GM23338 (cell line): ENCODE data around the gene SNF8. TPM values are rescaled to one million over a fixed set of nuclear protein-coding genes. Genes with fewer than 3 reads are reported as not detected.

Experiments
- ATAC-seq: fragments of 200-7000 bp; cut with Tn5 transposase; 3 replicates; pipeline ENCODE4 v1.9.1; 2020
- DNase-seq: peaks from one replicate; pipeline ENCODE4 v3.0.0-alpha.2; 2015; ENCODE audit warnings: low spot score
- H2AFZ ChIP-seq: fragments of 200-600 bp; sonication (generic); 2 replicates; pipeline ENCODE4 v1.8.0; 2016; ENCODE audit warnings: antibody characterized with exemption, mild to moderate bottlenecking, moderate library complexity
- H3F3A ChIP-seq: fragments of 200-600 bp; sonication (generic); replicated peaks from 2 replicates; pipeline ENCODE4 v1.8.0; 2017; ENCODE audit warnings: antibody characterized with exemption, mixed run types, low read depth
- H3K27ac ChIP-seq: fragments of 200-600 bp; sonication (generic); 2 replicates; pipeline ENCODE4 v1.6.1; 2016; ENCODE audit warnings: low read depth
- H3K27me3 ChIP-seq: fragments of 200-600 bp; sonication (generic); 2 replicates; pipeline ENCODE4 v1.8.0; 2016; ENCODE audit warnings: mild to moderate bottlenecking, mixed run types, moderate library complexity; ENCODE audit not compliant: insufficient read depth
- H3K36me3 ChIP-seq: fragments of 200-600 bp; sonication (generic); 2 replicates; pipeline ENCODE4 v1.8.0; 2016; ENCODE audit warnings: mild to moderate bottlenecking; ENCODE audit not compliant: insufficient read depth
- H3K4me1 ChIP-seq: fragments of 200-600 bp; sonication (generic); 2 replicates; pipeline ENCODE4 v1.8.0; 2016; ENCODE audit warnings: mild to moderate bottlenecking, moderate library complexity; ENCODE audit not compliant: insufficient read depth
- H3K4me2 ChIP-seq: fragments of 200-600 bp; sonication (generic); 2 replicates; pipeline ENCODE4 v1.7.1; 2017; ENCODE audit warnings: mixed run types
- H3K4me3 ChIP-seq: fragments of 200-600 bp; sonication (generic); 2 replicates; pipeline ENCODE4 v1.6.1; 2016; ENCODE audit warnings: mixed run types
- H3K79me2 ChIP-seq: fragments of 200-600 bp; sonication (generic); replicated peaks from 2 replicates; pipeline ENCODE4 v1.8.0; 2017; ENCODE audit warnings: mild to moderate bottlenecking; ENCODE audit not compliant: insufficient read depth
- H3K9me2 ChIP-seq: fragments of 200-600 bp; sonication (generic); 2 replicates; pipeline ENCODE4 v1.8.0; 2017; ENCODE audit not compliant: insufficient read depth
- H4K20me1 ChIP-seq: fragments of 200-600 bp; sonication (generic); replicated peaks from 2 replicates; pipeline ENCODE4 v1.8.0; 2017; ENCODE audit warnings: mild to moderate bottlenecking; ENCODE audit not compliant: insufficient read depth
- H3K27ac Mint-ChIP-seq: 2 replicates; pipeline ENCODE4 v1.8.0; 2020; ENCODE audit warnings: inconsistent platforms, mild to moderate bottlenecking, moderate library complexity, mixed read lengths
- H3K27me3 Mint-ChIP-seq: 3 replicates; pipeline ENCODE4 v1.8.0; 2022; ENCODE audit warnings: low read depth, mild to moderate bottlenecking, moderate library complexity, mixed read lengths, inconsistent platforms; ENCODE audit not compliant: insufficient read depth, poor library complexity
- H3K36me3 Mint-ChIP-seq: 3 replicates; pipeline ENCODE4 v1.8.0; 2021; ENCODE audit warnings: low read depth, mild to moderate bottlenecking, inconsistent platforms, moderate library complexity, mixed read lengths
- H3K4me1 Mint-ChIP-seq: 3 replicates; pipeline ENCODE4 v1.8.0; 2020; ENCODE audit warnings: mild to moderate bottlenecking, inconsistent platforms, mixed read lengths
- H3K4me3 Mint-ChIP-seq: 3 replicates; pipeline ENCODE4 v1.8.0; 2021; ENCODE audit warnings: moderate library complexity, mild to moderate bottlenecking, inconsistent platforms, mixed read lengths
- H3K9me3 Mint-ChIP-seq: 3 replicates; pipeline ENCODE4 v1.8.0; 2020; ENCODE audit warnings: moderate library complexity, mild to moderate bottlenecking, inconsistent platforms, mixed read lengths
- CTCF ChIP-seq, 2 experiments: fragments of 200-600 bp in 1 of 2; sonication (generic) in 1 of 2; conservative IDR thresholded peaks; 2 replicates each; pipeline versions ENCODE4 v1.5.1 to v1.6.1; 2016 to 2017; ENCODE audit warnings: antibody characterized with exemption in 2 of 2, low read depth in 2 of 2, mild to moderate bottlenecking in 2 of 2, moderate library complexity in 1 of 2
- ETS1 ChIP-seq: IDR thresholded peaks from 2 replicates; pipeline ENCODE4 v1.6.1; 2016; ENCODE audit warnings: antibody characterized with exemption
- EZH2 ChIP-seq: fragments of 200-600 bp; sonication (generic); IDR thresholded peaks from one replicate; pipeline ENCODE4 v1.8.0; 2017; ENCODE audit warnings: antibody characterized with exemption, mild to moderate bottlenecking, low read depth; ENCODE audit not compliant: unreplicated experiment
- EZH2phosphoT487 ChIP-seq: fragments of 200-600 bp; sonication (generic); IDR thresholded peaks from one replicate; pipeline ENCODE4 v1.8.1; 2018; ENCODE audit warnings: antibody characterized with exemption; ENCODE audit not compliant: unreplicated experiment
- JUNB ChIP-seq: IDR thresholded peaks from one replicate; pipeline ENCODE4 v1.6.1; 2016; ENCODE audit warnings: antibody characterized with exemption; ENCODE audit not compliant: unreplicated experiment
- REST ChIP-seq: IDR thresholded peaks from one replicate; pipeline ENCODE4 v1.6.1; 2018; ENCODE audit warnings: antibody characterized with exemption; ENCODE audit not compliant: unreplicated experiment
- ZNF114 ChIP-seq: fragments of 250-450 bp; sonication (Bioruptor Pico); IDR thresholded peaks from 2 replicates; pipeline ENCODE4 v1.5.0; 2020; ENCODE audit warnings: mild to moderate bottlenecking, moderate library complexity
- ZNF331 ChIP-seq: fragments of 250-450 bp; sonication (Bioruptor Pico); IDR thresholded peaks from 2 replicates; pipeline ENCODE4 v1.5.0; 2020; ENCODE audit warnings: low read depth, mild to moderate bottlenecking, moderate library complexity
- polyA plus RNA-seq: library from polyadenylated mRNA; unstranded; fragments of >200 nt; fragmentation: Nextera tagmentation; extraction: Ambion mirVana; gene quantifications from 2 replicates; pipeline ENCODE4 v1.2.1, GENCODE V29; 2016
- total RNA-seq: library from RNA; depleted of rRNA; stranded (reverse); fragments of >200 nt; shearing (Covaris generic); gene quantifications from 2 replicates; pipeline ENCODE4 v1.2.3, GENCODE V29; 2014

Gene SNF8
- total and polyA plus RNA-seq, 2 experiments from 2014 or later: 88.5 to 113 TPM

- H3K27me3 Mint-ChIP-seq: peaks cover 8% of the 10 kb centered on the region
- H3K4me3 Mint-ChIP-seq: no peak overlapping the region
- no peak overlapping the region for H3K27ac Mint-ChIP-seq
These were observed 61.5 kb downstream of the SNF8 start for GRCh38 chr17:48883171-48883570.

GRCh38 chr17:48882272-48882671 lies 62.4 kb downstream of the SNF8 start:
- peaks cover 5% of the 10 kb centered on the region for H3K27me3 Mint-ChIP-seq
- H3K4me3 Mint-ChIP-seq: no peak overlapping the region
- Histone ChIP-seq H2AFZ (no peak overlapping the region), H3K4me2 (no peak overlapping the region), H3F3A (0 out of 2 replicates have a peak, but pooled peaks cover 2% of the 10 kb centered on the region), H3K4me1 (no peaks in the 10 kb centered on the region), H3K9me2 (no peaks in the 10 kb centered on the region), H4K20me1 (no peaks in the 10 kb centered on the region), H3K27me3 (no peaks in the 10 kb centered on the region), H3K27ac (no peak overlapping the region), H3K4me3 (no peak overlapping the region), H3K36me3 (no peaks in the 10 kb centered on the region), H3K79me2 (no peaks in the 10 kb centered on the region)
- H3K36me3 Mint-ChIP-seq: no peaks in the 10 kb centered on the region
- ATAC-seq: no peak
- no peaks in the 10 kb centered on the region for H3K4me1 Mint-ChIP-seq
- no peak for DNase-seq
- no peak overlapping the region for H3K27ac Mint-ChIP-seq
- H3K9me3 Mint-ChIP-seq: no peaks in the 10 kb centered on the region
- TF ChIP-seq ZNF331 (no peak), REST (no peak), JUNB (no peak), EZH2phosphoT487 (no peak), CTCF (conservative IDR thresholded peaks at IDR 0.05; ENCODE audit: low read depth in 2 of 2) (no peak), ZNF114 (CRISPR knock-in tag) (no peak)

More at GRCh38 chr17:48883171-48883570, 61.5 kb downstream of the SNF8 start:
- Mint-ChIP-seq H3K4me1 (no peaks in the 10 kb centered on the region), H3K9me3 (no peaks in the 10 kb centered on the region), H3K36me3 (no peaks in the 10 kb centered on the region)
- Histone ChIP-seq H3K4me2 (no peak overlapping the region), H4K20me1 (no peaks in the 10 kb centered on the region), H3K4me3 (no peak overlapping the region), H3K4me1 (no peaks in the 10 kb centered on the region), H3K27me3 (no peaks in the 10 kb centered on the region), H3K9me2 (no peaks in the 10 kb centered on the region), H3K79me2 (no peaks in the 10 kb centered on the region), H2AFZ (no peak overlapping the region), H3K27ac (no peak overlapping the region), H3K36me3 (no peaks in the 10 kb centered on the region), H3F3A (0 out of 2 replicates have a peak, but pooled peaks cover 2% of the 10 kb centered on the region)
- DNase-seq: no peak
- TF ChIP-seq ETS1 (no peak), EZH2 (no peak), EZH2phosphoT487 (no peak), ZNF331 (no peak), REST (no peak), JUNB (no peak)
- ATAC-seq: no peak
